ENCODE data around the gene PRMT5. TPM values are rescaled to one million over a fixed set of nuclear protein-coding genes. Genes with fewer than 3 reads are reported as not detected.

Gene PRMT5
- total RNA-seq, 1 experiment from 2014 or later, result 107 TPM

DNA sequence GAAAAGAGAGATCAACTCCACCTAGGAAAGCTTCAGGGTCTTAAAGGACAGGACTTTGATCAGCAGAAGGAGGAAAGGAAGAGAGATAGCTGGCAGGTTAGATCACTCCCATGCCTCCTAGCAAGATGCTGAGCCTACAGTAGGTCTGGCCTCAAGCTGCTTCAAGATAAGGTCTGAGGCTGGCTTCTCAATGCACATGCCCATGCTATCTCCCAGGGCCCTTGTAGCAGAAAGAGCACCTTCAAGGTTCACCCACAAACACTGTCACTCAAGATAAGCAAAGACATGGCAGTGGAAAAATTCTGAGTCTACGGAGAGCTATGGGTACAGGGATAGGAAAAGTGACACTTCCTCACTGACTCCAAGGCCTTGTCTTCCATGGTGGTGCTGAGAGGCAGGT, 31.8 kb downstream of the PRMT5 start:
- H3K4me3 Mint-ChIP-seq (ENCODE audit: unreplicated experiment), result no peak overlapping the region
- ChIA-PET CTCF (interaction anchor here (0.7 to 1.6 kb wide), 2 partner anchors 14 to 25 kb away, joined by 3 to 6 read pairs; partner anchors contain the start of gene REM2), POLR2A (no interaction called here)
- no TSS peak for BruUV-seq (replicated peaks)
- Histone ChIP-seq H3K27me3 (replicated peaks; ENCODE audit: control insufficient read depth, insufficient read depth, low read length) (no peaks in the 10 kb centered on the region), H3K4me3 (ENCODE audit: low read depth, low read length) (no peak overlapping the region), H3K9me3 (no peaks in the 10 kb centered on the region), H3K4me1 (0 out of 2 replicates have a peak, but pooled peaks cover 7% of the 10 kb centered on the region), H3K36me3 (ENCODE audit: control insufficient read depth, insufficient read depth, low read length) (peaks cover 3% of the 10 kb centered on the region)
- no peak overlapping the region for H3K27ac Mint-ChIP-seq (ENCODE audit: unreplicated experiment)
- no peaks in the 10 kb centered on the region for H3K27me3 Mint-ChIP-seq (ENCODE audit: insufficient read depth, unreplicated experiment)
- no peaks in the 10 kb centered on the region for H3K4me1 Mint-ChIP-seq (ENCODE audit: low read depth, unreplicated experiment)
- TF ChIP-seq, protein P1, sequence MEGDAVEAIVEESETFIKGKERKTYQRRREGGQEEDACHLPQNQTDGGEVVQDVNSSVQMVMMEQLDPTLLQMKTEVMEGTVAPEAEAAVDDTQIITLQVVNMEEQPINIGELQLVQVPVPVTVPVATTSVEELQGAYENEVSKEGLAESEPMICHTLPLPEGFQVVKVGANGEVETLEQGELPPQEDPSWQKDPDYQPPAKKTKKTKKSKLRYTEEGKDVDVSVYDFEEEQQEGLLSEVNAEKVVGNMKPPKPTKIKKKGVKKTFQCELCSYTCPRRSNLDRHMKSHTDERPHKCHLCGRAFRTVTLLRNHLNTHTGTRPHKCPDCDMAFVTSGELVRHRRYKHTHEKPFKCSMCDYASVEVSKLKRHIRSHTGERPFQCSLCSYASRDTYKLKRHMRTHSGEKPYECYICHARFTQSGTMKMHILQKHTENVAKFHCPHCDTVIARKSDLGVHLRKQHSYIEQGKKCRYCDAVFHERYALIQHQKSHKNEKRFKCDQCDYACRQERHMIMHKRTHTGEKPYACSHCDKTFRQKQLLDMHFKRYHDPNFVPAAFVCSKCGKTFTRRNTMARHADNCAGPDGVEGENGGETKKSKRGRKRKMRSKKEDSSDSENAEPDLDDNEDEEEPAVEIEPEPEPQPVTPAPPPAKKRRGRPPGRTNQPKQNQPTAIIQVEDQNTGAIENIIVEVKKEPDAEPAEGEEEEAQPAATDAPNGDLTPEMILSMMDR (IDR thresholded peaks at IDR 0.05; ENCODE audit: insufficient read depth in 1 of 2, low read depth in 1 of 2, low read length in 1 of 2, severe bottlenecking in 1 of 2, unreplicated experiment in 1 of 2), result no peak
- peaks cover 11% of the 10 kb centered on the region for H3K36me3 Mint-ChIP-seq (ENCODE audit: insufficient read depth, unreplicated experiment)
- H3K9me3 Mint-ChIP-seq (ENCODE audit: unreplicated experiment), result no peaks in the 10 kb centered on the region
- intact Hi-C loops (cut with micrococcal nuclease; ENCODE audit: unreplicated experiment), result no loop called here
- DNase-seq, result no peak

DNA sequence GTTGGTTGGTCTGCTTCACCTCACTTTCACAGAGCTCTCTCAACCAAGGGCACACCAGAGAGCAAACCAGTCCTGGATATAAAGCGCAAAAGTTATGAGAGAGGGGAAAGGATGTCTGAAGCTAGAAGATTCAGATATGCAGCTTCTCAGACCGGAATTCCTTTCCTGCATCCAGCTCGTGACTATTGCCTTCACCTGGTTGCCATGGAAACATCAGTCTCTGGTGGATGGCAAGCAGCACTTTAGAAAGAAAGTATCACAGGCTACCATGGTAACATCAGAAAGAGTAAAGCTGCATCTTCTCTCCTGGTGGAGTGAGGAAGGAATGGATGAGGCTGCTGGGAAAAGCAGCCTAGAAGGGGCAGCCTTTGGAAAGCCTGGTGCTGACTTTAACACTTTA, 32.4 kb downstream of the PRMT5 start:
- no peak for DNase-seq
- no peaks in the 10 kb centered on the region for H3K9me3 Mint-ChIP-seq (ENCODE audit: unreplicated experiment)
- intact Hi-C loops (cut with micrococcal nuclease; ENCODE audit: unreplicated experiment), result no loop called here
- Histone ChIP-seq H3K4me3 (ENCODE audit: low read depth, low read length) (no peak overlapping the region), H3K9me3 (no peaks in the 10 kb centered on the region), H3K27me3 (replicated peaks; ENCODE audit: control insufficient read depth, insufficient read depth, low read length) (no peaks in the 10 kb centered on the region), H3K4me1 (0 out of 2 replicates have a peak, but pooled peaks cover 7% of the 10 kb centered on the region), H3K36me3 (ENCODE audit: control insufficient read depth, insufficient read depth, low read length) (peaks cover 2% of the 10 kb centered on the region)
- H3K4me3 Mint-ChIP-seq (ENCODE audit: unreplicated experiment), result no peak overlapping the region
- CTCF ChIA-PET, result interaction anchor here (0.7 to 1.6 kb wide), 2 partner anchors 13 to 25 kb away, joined by 3 to 6 read pairs; partner anchors contain the start of gene REM2
- POLR2A ChIA-PET, result no interaction called here
- H3K27ac Mint-ChIP-seq (ENCODE audit: unreplicated experiment), result no peak overlapping the region
- peaks cover 5% of the 10 kb centered on the region for H3K36me3 Mint-ChIP-seq (ENCODE audit: insufficient read depth, unreplicated experiment)
- BruUV-seq (replicated peaks), result no TSS peak
- H3K27me3 Mint-ChIP-seq (ENCODE audit: insufficient read depth, unreplicated experiment), result no peaks in the 10 kb centered on the region
- H3K4me1 Mint-ChIP-seq (ENCODE audit: low read depth, unreplicated experiment), result no peaks in the 10 kb centered on the region
- TF ChIP-seq, protein P1 (IDR thresholded peaks at IDR 0.05; ENCODE audit: insufficient read depth in 1 of 2, low read depth in 1 of 2, low read length in 1 of 2, severe bottlenecking in 1 of 2, unreplicated experiment in 1 of 2), result no peak

DNA sequence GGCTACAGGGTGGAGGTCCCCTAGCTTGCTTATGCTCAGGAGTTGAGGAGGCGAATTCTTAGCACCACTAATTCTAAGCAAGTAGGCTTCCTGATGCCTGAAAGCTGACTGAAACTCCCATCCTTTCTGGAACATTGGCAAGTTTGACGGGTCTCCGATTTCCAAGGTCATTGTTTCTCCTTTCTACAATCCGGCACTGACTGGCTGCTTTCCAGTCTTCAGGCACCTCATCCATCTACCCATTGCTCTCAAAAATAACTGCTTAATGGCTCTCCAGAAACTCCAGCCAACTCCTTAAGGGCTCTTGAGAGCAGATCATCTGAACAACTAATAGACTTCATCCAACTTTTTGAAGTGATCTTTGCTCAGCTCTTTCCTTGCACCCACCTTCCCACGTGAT, 32.8 kb downstream of the PRMT5 start:
- Mint-ChIP-seq H3K4me1 (ENCODE audit: low read depth, unreplicated experiment) (no peaks in the 10 kb centered on the region), H3K36me3 (ENCODE audit: insufficient read depth, unreplicated experiment) (peaks cover 1% of the 10 kb centered on the region), H3K4me3 (ENCODE audit: unreplicated experiment) (no peak overlapping the region), H3K27ac (ENCODE audit: unreplicated experiment) (no peak overlapping the region), H3K9me3 (ENCODE audit: unreplicated experiment) (no peaks in the 10 kb centered on the region), H3K27me3 (ENCODE audit: insufficient read depth, unreplicated experiment) (no peaks in the 10 kb centered on the region)
- 0 out of 2 replicates have a peak, but pooled peaks cover 7% of the 10 kb centered on the region for H3K4me1 ChIP-seq
- no peak for DNase-seq
- BruUV-seq (replicated peaks), result no TSS peak
- no peaks in the 10 kb centered on the region for H3K27me3 ChIP-seq (replicated peaks; ENCODE audit: control insufficient read depth, insufficient read depth, low read length)
- TF ChIP-seq, protein P1 (IDR thresholded peaks at IDR 0.05; ENCODE audit: insufficient read depth in 1 of 2, low read depth in 1 of 2, low read length in 1 of 2, severe bottlenecking in 1 of 2, unreplicated experiment in 1 of 2), result no peak
- intact Hi-C loops (cut with micrococcal nuclease; ENCODE audit: unreplicated experiment), result no loop called here
- CTCF ChIA-PET, result interaction anchor here (1.6 kb wide), 1 partner anchor 13 kb away, joined by 6 read pairs; the partner anchor contains the start of gene REM2
- POLR2A ChIA-PET, result no interaction called here
- H3K36me3 ChIP-seq (ENCODE audit: control insufficient read depth, insufficient read depth, low read length), result peaks cover 2% of the 10 kb centered on the region
- no peak overlapping the region for H3K4me3 ChIP-seq (ENCODE audit: low read depth, low read length)
- no peaks in the 10 kb centered on the region for H3K9me3 ChIP-seq

All from Caco-2 (cell line).